NCI-H146 (cell line): Measurements from ENCODE around the gene CPXM2.

Experiments used
- DNase-seq: peaks from one replicate; lab custom pipeline; 2025; lab: John Stamatoyannopoulos, UW

CPXM2 gene

DNA sequence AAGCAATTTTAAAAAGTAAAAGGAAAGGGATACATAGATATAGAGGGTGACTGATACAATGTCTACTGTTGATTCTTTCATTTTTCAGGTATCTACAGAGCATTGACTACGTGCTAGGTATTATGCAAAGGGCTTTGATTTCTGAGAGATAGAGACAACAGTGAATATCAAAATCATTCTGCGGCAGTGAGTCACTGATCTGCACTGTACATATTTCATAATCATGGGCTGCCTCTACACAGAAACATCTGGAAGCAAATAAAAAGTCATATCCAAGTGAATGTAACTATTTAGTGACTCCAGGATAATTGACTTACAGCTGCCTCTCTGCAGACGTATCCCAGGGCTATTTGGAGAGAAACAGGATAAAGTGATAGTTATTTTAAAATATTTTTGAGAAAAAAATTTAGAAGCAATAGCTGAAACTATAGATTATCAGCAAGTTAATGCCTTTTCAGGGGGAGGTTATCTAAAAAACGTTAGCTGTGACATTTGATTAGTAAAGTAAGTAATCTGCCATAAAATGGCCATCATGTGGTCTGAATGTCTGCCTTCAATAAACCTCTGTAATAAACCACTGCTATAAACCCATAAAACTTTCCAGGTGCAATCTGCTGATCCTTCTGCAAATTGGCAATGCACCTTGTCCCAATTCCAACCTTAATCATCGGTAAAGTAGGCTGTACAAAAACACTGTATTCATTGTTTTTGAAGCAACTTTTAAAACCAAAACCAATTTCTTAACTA lies 43.7 kb downstream of the CPXM2 start:
- no peak for DNase-seq

DNA sequence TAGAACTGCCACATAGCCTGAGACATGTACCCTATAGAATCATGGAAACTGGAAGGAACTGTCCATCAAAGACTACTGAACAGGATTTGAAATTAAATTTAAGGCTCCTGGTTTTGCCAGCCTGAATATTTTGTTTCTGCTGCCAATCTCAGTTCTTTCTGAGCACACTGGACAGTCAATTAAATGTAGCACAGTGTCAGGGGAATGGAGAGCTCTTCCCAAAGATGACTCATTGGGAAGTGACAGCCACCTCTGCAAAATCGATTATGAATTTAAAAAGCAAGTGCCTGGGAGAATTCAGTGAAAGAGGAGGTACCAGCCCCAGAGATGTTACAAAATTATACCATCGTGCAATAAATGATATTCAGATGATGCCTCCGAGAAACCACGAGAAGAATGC lies 47.8 kb downstream of the CPXM2 start:
- DNase-seq = no peak

DNA sequence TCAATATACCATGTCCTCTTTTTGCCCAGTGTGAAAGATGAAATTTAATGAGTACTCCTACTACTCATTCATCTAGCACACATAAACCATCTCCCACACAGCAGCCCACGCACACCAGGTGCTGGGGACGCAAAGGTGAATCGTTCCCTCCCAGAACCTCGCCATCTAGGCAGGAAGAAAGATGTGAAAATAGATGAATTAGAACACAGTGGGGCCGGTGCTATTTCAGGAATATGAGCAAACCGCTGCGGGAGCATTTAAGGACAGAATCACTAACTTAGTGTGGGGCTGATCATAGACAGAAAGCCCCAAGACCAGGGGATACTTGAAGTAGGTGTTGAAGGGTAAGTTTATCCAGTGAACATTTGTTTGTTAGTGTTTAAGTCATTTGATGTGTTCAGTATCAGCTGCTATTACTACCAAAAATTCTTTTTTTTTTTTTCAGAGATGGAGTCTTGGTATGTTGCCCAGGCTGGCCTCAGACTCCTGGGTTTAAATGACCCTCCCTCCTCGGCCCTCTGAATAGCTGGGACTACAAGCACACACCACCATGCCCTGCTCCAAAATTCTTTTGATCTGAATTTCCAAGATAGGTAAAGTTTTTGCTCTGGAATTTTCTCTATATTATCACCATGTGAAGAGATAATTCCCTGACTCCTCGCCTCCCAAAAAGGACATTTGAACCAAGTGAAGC lies 48.8 kb downstream of the CPXM2 start:
- no peak for DNase-seq

DNA sequence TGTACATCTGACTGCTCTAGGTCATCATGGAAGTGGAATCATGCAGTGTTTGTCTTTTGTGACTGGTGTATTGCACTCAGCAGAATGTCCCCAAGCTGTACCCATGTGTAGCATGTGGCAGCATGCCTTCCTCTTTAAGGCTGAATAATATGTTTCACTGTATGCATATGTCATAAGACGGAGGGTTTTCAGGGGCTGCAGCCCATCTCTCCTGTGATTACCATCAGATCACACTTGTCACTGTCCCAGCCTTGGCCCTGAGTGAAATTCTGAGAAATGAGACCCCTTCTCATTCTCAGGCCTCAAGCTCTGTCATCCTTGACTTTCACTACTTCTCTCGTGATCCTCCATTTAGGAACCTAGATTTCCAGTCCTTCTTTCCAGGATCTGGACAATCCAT lies 50.0 kb downstream of the CPXM2 start:
- DNase-seq = no peak

DNA sequence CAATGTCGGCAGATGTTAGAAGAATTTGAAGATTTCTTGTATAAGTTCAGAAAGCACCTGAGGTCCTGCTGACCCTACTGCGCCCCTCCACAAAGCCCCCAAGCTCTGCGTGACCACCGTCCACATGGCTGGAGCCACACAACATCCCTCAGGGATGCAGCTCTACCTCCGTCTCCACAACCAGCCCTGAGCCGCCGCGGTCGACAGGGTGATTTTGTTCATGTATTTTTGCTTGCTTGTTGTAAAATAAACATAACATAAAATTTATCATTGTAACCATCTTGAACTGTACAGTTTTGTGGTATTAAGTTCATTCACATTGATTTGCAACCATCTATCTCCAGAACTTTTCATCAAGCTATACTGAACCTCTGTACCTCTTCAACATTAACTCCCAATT lies 50.5 kb downstream of the CPXM2 start:
- no peak for DNase-seq

DNA sequence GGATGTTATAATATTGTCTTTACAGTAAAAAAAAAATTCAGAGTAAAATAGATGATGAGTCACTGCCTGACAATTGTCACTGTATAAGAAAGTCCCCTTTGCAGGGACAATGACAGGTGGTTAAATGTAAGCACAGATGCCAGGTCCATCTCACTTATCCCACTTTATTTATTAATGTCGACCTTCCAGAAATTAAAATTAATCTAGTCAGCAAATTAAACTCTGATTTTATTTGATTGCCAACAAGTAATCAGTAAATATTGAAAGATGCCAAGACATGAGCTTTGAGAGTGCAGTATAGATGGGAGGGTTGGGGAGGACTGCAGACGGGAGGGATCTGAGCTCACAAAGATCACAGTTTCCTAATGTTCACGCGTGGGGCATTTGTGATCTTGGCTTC lies 50.9 kb downstream of the CPXM2 start:
- DNase-seq = no peak

DNA sequence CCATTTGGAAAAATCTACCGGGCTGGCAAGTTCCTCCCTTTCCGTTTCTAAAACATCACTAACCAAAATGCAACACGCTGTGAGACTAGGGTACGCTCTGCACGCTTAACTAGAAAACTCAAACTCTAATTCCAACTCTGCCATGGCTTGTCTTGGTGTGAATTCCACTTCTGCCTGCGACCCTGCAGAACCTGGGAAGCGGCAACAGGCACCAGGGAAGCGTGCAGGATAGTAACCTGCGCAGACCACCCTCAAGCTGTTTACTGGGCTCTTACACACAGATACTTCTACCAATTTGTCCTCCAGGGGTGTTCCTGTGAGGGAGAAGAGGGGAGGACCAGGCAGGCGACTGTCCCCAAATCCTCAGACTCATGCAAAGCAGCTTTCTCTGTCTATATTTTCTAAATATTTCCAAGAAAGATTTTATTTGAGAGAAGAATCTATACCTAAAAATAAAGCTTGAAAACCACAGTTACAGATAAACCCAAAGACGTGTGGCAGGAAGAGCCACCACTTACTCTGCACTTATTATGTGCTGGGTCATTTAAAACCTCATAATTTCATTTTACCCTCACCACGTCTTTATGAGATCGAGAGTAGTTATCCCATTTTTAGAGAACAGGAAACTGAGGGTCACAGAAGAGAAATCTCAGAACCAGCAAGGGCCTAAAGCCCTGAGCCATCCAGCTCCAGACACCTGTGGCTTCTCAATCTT lies 52.9 kb downstream of the CPXM2 start:
- no peak for DNase-seq

DNA sequence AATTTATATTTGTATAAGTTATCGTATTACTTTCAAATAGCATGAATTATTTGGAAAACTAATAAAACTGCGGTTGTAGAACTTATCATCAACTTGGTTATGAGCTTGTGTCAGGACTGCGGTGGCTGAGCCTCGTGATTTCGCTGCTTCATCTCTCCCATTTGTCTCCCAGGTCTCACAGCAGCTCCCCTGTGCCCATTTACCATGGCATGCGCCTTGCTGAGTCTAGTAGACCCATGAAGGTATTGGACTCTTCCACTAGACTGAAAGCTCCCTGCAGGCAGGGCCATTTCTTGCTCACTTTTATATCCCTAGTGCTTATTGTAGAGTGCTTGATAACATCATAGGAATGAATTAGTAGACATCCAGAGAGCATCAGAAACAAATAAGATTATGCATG lies 53.9 kb downstream of the CPXM2 start:
- no peak for DNase-seq

DNA sequence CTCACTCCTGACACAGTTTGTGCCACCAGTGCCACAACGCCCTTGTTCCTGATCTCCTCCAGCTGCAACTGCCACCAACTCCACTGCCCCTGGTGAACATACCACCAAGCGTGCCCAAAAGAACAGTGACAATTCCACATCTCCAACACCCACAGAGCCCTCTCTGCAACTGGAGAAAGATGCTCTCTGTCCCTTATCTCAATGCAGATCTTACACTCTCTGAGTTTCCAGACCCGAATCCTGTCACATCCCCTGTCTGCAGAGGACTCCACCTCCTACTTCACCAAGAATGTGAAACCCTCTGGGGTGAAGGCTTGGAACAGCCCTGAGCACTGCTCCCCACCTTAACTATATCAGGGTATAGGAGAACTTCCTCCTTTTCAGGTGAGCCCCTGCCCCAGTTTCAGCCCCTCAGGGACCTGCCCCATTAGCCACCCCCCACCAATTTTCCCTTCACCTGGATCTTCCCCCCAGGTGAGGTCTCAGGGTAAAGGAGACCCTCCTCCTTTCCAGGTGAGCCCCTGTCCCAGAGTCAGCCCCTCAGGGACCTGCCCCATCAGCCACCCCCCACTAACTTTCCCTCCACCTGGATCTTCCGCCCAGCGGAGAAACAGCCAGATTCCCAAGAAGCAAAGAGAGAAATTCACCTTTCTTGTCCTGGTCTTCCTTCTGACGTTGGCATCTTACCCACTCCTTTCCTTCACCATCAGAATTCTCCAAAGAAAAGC lies 55.0 kb downstream of the CPXM2 start:
- no peak for DNase-seq

DNA sequence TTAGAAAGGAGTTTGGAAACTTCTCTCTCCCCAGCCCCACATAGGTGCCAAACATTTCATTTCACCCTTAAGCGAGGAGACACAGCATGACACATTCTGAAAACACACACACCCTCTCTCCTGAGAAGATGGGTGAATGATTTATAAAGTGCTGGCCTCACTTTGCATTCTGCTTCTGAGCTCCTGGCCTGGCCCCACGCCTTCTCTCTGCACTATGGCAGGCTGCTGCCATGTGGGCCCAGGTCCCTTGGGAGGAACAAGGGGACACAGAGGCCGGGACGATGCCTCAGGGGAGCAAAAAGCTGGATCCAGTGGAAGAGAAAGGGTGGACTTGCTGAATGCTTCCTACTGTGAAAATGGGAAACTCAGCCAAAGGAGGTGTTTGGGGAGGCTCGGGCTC lies 56.0 kb downstream of the CPXM2 start:
- DNase-seq = no peak

DNA sequence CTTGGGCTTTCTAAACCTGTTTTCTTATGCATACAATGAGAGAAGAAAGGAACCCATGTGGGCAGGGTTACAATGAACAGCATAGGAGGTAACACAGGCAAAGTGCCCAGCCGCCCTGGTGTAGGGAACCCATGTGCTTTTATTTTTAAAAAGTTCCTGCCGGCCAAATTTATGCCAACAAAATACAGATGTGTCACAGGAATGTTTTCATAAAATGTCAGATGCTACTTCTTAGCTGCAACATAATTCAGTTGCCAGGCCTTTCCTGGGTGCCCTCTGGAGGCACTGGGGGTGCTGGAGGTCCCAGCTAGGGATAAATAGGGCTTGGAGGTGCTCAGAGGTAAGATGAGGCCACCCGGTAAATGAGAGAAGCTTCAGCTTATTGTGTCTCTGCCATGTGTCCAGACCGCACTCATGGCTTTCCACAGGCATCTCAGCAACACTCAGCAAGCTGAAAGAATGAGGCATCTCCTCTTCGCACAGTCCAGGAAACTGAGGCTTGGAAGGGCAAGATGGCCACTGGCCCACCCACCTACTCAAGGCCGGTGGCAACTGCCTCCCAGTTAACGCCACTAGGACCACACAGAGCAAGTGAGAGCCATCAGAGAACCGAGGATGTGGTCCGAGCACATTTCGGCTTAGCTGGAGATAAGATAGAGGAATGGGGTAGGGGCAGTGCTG lies 58.3 kb downstream of the CPXM2 start:
- DNase-seq = no peak

DNA sequence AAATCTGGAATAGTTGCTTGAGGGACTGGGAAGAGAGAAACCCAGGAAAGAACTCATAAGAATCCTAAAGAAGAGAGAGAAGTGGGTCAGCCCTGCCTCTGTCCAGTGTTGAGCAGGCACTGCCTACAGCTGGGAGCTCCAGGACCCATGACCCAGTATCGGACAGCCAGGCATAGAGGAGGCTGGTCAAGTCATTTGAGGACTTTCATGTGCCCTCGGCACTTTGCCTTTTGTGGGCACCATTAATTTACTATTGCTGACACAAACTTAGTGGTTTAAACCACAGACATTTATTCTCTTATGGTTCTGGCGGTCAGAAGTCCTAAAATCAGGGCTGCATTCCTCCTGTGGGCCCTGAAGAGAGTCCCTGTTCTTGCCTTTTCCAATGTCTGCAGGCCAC lies 60.3 kb downstream of the CPXM2 start:
- DNase-seq = no peak

DNA sequence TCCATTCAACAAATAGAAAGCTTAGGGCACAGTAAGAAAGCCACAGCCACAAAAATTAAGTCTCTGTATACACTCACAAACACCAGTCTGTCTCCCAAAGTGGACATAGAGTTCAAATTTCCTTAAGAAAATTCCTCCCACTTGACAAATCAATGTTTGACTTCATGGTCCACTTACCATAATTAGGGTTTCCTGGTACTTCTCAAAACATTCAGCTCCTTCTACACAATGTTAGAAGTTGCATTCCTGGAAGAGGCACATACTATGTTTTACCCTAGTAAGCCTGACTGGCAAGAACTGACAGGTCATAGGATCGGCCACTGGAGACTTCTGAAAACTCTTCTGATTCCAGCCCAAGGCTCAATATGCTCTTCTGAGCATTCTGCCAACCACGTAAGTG lies 70.5 kb downstream of the CPXM2 start:
- DNase-seq = no peak

DNA sequence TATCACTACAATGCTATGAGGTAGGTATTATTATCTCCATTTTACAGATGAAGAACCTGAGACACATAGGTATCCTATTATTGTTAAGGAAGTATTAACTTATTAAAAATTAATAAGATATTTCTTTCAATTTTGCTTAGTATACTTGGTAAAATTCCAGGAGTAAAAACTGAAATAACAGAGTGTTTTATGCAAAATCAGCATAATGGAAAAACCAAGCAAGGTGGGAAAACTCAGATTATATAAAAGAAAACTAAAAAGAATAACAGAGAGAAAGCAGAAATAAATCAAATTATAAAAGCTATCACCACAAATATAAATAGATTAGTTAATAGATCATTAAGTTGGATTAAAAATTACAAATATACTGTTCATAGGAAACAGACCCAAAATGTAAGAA lies 82.0 kb downstream of the CPXM2 start:
- no peak for DNase-seq

DNA sequence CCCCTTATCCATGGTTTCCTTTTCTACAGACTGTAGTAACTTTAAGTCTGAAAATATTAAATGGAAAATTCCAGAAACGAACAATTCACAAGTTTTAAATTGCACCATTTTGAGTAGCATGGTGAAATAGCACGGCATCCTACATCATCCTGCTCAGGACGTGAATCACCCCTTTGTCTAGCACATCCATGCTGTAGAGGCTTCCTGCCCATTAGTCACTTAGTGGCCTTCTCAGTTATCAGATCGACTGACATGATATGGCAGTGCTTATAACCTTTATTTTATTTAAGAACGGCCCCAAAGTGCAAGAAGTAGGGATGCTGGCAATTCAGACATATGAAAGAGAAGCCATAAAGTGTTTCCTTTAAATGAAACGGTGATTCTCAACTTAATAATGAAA lies 82.7 kb downstream of the CPXM2 start:
- DNase-seq = no peak

DNA sequence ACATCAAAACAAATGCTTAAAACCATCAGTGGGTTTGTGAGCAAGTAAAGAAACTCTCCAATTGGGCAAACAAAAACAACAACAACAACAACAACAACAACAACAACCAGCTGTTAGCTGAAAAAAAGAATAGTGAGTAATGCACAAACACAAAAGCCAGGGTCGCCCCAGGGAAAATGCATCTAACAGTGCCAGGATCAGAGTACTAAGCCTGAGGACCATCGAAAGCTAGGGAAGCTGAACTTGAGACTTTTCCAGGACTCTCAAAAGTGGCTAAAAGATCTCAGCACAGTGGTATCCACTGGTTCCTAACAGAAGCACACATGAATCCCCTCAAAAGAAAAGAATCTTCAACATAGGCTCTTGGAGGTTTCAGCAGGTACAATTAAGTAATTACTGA lies 83.3 kb downstream of the CPXM2 start:
- DNase-seq = no peak

DNA sequence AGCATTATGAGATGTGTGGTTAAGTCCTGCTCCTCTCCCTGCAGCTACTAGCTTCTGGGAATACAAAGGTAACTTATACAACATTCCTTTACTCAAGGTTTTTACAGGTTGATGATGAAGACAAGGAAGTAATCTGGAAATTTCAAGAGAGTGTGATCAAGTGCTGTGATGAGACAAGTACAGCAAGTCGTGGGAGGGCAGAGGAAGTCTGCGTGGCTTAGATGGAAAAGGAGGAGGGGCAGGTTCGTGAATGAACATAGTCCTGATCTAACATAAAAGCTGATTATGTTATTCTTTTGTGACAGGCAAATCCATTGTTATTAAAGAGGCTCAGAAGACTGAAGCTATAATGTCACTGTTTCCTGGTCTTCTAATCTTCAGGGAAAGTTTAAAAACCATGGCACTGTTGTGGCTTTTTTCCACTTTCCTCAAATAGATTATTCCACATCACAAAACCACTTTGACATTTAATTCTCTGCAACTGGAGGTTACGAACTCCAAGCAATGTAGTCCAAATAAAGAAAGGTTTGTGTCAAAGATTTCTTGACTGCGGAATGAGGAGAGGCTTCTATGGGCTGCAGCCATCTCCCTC lies 84.1 kb downstream of the CPXM2 start:
- no peak for DNase-seq

DNA sequence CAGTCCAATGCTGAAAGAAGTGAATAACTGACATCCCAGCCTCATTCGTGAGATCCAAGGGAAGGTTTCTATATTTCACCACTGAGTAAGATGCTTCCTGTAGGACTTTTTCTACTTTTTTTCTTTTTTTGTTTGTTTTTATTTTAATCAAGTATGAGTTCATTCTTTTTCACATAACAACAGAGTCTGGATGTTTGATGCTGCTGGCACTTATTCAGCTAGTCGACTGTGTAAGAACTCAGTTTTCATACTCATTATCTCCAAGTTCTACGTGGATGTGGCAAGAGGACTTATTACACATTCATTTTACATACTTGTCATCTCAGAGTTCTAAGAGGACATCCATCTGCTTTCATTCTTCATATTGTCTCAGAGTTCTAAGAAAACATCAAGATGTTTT lies 86.9 kb downstream of the CPXM2 start:
- DNase-seq = no peak

DNA sequence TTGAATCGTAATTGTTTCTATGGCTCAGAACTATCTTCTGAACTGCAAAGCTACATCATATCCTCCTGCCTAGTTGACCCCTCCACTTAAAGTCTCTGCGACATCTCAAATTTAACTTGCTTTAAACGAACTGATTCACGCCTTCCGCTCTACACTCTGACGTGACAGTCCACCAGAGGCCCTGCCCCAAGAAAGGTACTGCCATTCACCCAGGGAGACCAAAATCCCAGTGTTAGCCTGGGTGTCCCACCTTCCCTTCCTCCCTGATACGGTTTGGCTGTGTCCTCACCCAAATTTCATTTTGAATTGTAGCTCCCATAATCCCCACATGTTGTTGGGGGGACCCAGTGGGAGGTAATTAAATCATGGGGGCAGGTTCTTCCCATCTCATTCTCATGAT lies 90.8 kb downstream of the CPXM2 start:
- DNase-seq = no peak

DNA sequence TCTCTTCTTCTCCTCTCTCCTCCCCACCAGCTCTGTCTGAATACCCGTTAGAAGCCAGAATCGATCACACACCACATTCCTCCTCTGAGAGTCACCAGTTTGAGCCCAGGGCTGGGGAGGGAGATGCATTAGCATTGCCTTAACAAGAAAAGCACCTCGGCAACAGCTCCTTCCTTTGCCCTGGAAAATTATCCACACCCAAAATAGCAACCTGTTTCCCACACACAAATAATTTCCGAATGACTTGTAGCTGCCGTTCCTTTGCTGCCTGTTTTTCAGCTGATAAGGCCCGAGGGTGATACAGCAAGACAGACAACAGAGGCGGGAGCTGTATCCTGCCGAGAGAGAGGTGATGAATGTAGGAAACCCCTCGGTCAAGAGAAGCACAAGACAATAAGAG lies 91.3 kb downstream of the CPXM2 start:
- DNase-seq = no peak

DNA sequence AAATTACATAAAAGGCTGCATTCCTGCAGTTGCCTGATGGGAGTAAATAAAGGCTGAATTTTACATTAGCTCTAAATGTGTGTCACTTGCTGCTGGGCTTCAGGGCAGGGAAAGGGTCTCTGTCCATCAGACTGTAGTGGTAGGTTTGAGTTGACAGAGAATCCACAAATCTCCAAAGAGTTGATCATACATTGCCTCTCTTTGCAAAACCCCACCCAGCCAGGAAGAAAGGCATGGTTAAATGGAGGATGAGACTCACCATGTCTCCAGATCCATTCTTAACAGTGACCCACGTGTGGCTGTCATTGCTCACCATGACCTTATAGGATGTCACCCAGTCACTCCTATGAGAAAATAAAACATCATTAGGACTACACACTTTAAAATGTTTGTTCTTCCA lies 92.8 kb downstream of the CPXM2 start:
- no peak for DNase-seq

DNA sequence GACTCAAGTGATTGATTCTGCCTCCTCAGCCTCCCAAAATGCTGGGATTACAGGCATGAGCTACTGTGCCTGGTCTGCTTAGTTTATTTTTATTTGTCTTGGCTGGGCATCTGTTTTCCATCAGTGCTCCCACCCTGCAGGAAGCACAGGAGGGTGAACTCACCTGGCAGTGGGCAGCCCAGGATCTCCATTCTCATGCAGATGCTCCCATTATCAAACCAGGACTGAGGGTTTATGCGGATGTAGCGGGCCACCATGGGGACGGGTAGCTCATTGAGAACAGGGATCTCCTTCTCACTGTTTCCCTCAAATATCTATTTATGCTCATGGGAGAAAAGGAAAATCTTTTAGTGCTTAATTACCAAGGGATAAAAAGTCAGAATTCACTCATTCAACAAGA lies 93.8 kb downstream of the CPXM2 start:
- DNase-seq = no peak
